GM12864 (cell line): Measurements from ENCODE around the gene DIAPH2.

ENCODE experiments used
- DNase-seq: peaks from one replicate; pipeline ENCODE4 v3.0.0-alpha.2; 2011; ENCODE audit warnings: low read depth
- H3K4me3 ChIP-seq: 2 replicates; pipeline ENCODE4 v1.5.1; 2011; ENCODE audit warnings: mild to moderate bottlenecking, low read depth, low read length, control low read depth
- CTCF ChIP-seq: IDR thresholded peaks from 2 replicates; pipeline ENCODE4 v1.5.1; 2011; ENCODE audit warnings: low read depth, mild to moderate bottlenecking, moderate library complexity, low read length, control low read depth, inconsistent platforms; ENCODE audit errors: missing control alignments

Gene DIAPH2

GRCh38 chrX:96763608-96764007, 79.0 kb downstream of the DIAPH2 start:
- H3K4me3 ChIP-seq = no peak overlapping the region
- no peak for DNase-seq
- TF ChIP-seq CTCF = no peak

GRCh38 chrX:96764864-96765263, 80.2 kb downstream of the DIAPH2 start:
- TF ChIP-seq CTCF = no peak
- no peak overlapping the region for H3K4me3 ChIP-seq
- no peak for DNase-seq

GRCh38 chrX:96770315-96770714, 85.7 kb downstream of the DIAPH2 start:
- H3K4me3 ChIP-seq = no peak overlapping the region
- no peak for TF ChIP-seq CTCF
- no peak for DNase-seq

- no peak for DNase-seq
- TF ChIP-seq CTCF = no peak
- no peak overlapping the region for H3K4me3 ChIP-seq
These were observed 86.8 kb downstream of the DIAPH2 start for GRCh38 chrX:96771486-96771885.

- no peak for TF ChIP-seq CTCF
- no peak for DNase-seq
- H3K4me3 ChIP-seq = no peak overlapping the region
These were observed 89.5 kb downstream of the DIAPH2 start for GRCh38 chrX:96774116-96774515.

- no peak overlapping the region for H3K4me3 ChIP-seq
- DNase-seq = no peak
- TF ChIP-seq CTCF = no peak
These were observed 92.3 kb downstream of the DIAPH2 start for GRCh38 chrX:96776966-96777365.

- DNase-seq = no peak
- no peak overlapping the region for H3K4me3 ChIP-seq
- no peak for TF ChIP-seq CTCF
These were observed 106.9 kb downstream of the DIAPH2 start for GRCh38 chrX:96791559-96791958.
